ENCODE measurements around the gene ADNP2.

- TF ChIP-seq CTCF (IDR thresholded peaks at IDR 0.05) (no peak), EP300 (IDR thresholded peaks at IDR 0.05) (no peak), POLR2A (IDR thresholded peaks at IDR 0.05) (no peak)
Measured at GRCh38 chr18:80104364-80104779, 4.7 kb upstream of the ADNP2 start.

All from gastroesophageal sphincter (tissue), 3 donors.